HG03432 (cell line): ENCODE data around the gene CEMIP.

ENCODE experiments used
- ATAC-seq: cut with Tn5 transposase; IDR thresholded peaks from one replicate; pipeline ENCODE4 v1.9.1; 2021; ENCODE audit warnings: mild to moderate bottlenecking, moderate library complexity; ENCODE audit not compliant: unreplicated experiment

CEMIP gene

GRCh38 chr15:80970658-80971057, 191.5 kb downstream of the CEMIP start:
- no peak for ATAC-seq

GRCh38 chr15:80971143-80971542, 192.0 kb downstream of the CEMIP start:
- no peak for ATAC-seq

- no peak for ATAC-seq
Observed at GRCh38 chr15:80972276-80972675, 193.1 kb downstream of the CEMIP start.

GRCh38 chr15:80974914-80975313, 195.7 kb downstream of the CEMIP start:
- no peak for ATAC-seq

GRCh38 chr15:80976851-80977250, 197.7 kb downstream of the CEMIP start:
- ATAC-seq = no peak

GRCh38 chr15:80977627-80978036, 198.5 kb downstream of the CEMIP start:
- ATAC-seq = no peak

- no peak for ATAC-seq
Observed at GRCh38 chr15:80978685-80979329, 199.6 kb downstream of the CEMIP start.

- ATAC-seq = no peak
Observed at GRCh38 chr15:80979538-80980200, 200.5 kb downstream of the CEMIP start.

- ATAC-seq = no peak
Observed at GRCh38 chr15:80982205-80982604, 203.0 kb downstream of the CEMIP start.

- ATAC-seq = no peak
Observed at GRCh38 chr15:80982839-80983238, 203.7 kb downstream of the CEMIP start.

GRCh38 chr15:80984856-80985255, 205.7 kb downstream of the CEMIP start:
- ATAC-seq = no peak

GRCh38 chr15:80985981-80986380, 206.8 kb downstream of the CEMIP start:
- no peak for ATAC-seq

- no peak for ATAC-seq
Observed at GRCh38 chr15:80986487-80986886, 207.3 kb downstream of the CEMIP start.

- ATAC-seq = no peak
Observed at GRCh38 chr15:80988148-80988796, 209.1 kb downstream of the CEMIP start.

GRCh38 chr15:80989081-80989517, 209.9 kb downstream of the CEMIP start:
- peak; percentile 2 for ATAC-seq

- peak; percentile 98 for ATAC-seq
Observed at GRCh38 chr15:80989518-80990478, 210.6 kb downstream of the CEMIP start, which contains the start of gene MESD. TSS of gene MESD (minus strand) at chr15:80989819. CDS start at chr15:80989791, 28 bp downstream.

- no peak for ATAC-seq
Observed at GRCh38 chr15:80990955-80991354, 211.8 kb downstream of the CEMIP start.

GRCh38 chr15:80991421-80991820, 212.3 kb downstream of the CEMIP start:
- no peak for ATAC-seq

GRCh38 chr15:80992006-80992405, 212.8 kb downstream of the CEMIP start:
- no peak for ATAC-seq

- no peak for ATAC-seq
Observed at GRCh38 chr15:80992441-80992840, 213.3 kb downstream of the CEMIP start.

- ATAC-seq = no peak
Observed at GRCh38 chr15:80996247-80996646, 217.1 kb downstream of the CEMIP start.
